Parathyroid adenoma (tissue), 2 donors: ENCODE measurements around the gene MEIS2.

Experiments used
- H2AFZ ChIP-seq: fragments of 300-600 bp; sonication (generic); one replicate; pipeline ENCODE4 v1.7.0; 2017; ENCODE audit warnings: antibody characterized with exemption, mild to moderate bottlenecking
- H3K27ac ChIP-seq: fragments of 300-600 bp; sonication (generic); one replicate; pipeline ENCODE4 v1.7.0; 2017
- H3K27me3 ChIP-seq: fragments of 300-600 bp; sonication (generic); one replicate; pipeline ENCODE4 v1.7.0; 2017; ENCODE audit warnings: low read length; ENCODE audit not compliant: control insufficient read depth, insufficient read depth
- H3K36me3 ChIP-seq: fragments of 300-600 bp; sonication (generic); one replicate; pipeline ENCODE4 v1.7.0; 2017; ENCODE audit warnings: low read length; ENCODE audit not compliant: control insufficient read depth, insufficient read depth
- H3K4me1 ChIP-seq: fragments of 300-600 bp; sonication (generic); one replicate; pipeline ENCODE4 v1.7.0; 2017; ENCODE audit warnings: control low read depth
- H3K4me2 ChIP-seq: fragments of 300-600 bp; sonication (generic); one replicate; pipeline ENCODE4 v1.7.0; 2017; ENCODE audit warnings: low read length
- H3K4me3 ChIP-seq: fragments of 300-600 bp; sonication (generic); one replicate; pipeline ENCODE4 v1.7.0; 2017; ENCODE audit warnings: low read depth, low read length
- H3K79me2 ChIP-seq: fragments of 300-600 bp; sonication (generic); one replicate; pipeline ENCODE4 v1.7.0; 2017; ENCODE audit warnings: control low read depth
- H3K9ac ChIP-seq: fragments of 300-600 bp; sonication (generic); one replicate; pipeline ENCODE4 v1.7.0; 2017; ENCODE audit warnings: mild to moderate bottlenecking
- H3K9me3 ChIP-seq: fragments of 300-600 bp; sonication (generic); one replicate; pipeline ENCODE4 v1.7.0; 2017; ENCODE audit warnings: low read length; ENCODE audit not compliant: control insufficient read depth
- TF ChIP-seq, protein P1 (sequence below): fragments of 300-600 bp; sonication (generic); IDR thresholded peaks from one replicate; pipeline ENCODE4 v1.7.0; 2017; ENCODE audit warnings: antibody characterized with exemption, mild to moderate bottlenecking
- donor health status: primary hyperparathyroidism.

The MEIS2 gene

DNA sequence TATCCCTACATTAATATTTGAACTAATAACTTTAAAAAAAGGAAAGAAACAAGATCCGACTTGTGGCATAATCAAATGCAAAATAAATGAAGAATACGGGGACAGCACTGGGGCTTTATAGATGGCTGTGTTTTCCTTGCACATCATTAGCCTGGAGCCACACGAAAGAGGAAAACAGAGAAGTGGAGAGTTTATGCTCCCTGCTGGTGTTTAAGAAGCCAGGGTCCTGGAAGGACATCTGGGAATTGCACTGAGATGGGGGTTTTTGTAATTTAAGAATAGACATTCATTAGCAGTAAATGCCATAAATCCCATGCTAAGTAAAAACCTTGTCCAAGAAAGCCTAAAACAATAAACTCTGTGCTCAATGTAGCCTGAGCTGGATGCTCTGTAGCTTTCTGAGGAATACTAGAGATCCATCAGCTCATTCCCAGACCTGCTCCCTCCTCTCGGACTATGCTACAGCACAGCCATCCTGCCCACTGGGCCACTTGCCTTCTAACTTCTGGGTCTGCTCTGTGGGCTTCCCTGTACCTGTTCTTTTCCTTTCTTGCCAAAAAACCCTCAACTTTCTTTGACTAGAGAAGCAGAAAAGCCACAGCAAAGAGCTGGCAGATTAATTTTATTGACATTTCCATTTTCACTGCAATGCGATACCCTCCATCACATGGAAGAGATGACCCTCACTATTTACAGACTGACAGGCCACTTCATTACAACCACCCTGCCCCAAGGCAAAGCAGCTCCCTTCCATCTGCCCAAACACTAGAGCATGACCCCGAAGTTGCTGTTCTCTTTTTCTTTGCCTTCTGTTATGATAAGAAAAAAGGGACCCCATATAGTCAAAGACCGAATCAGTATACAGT lies 62.3 kb downstream of the MEIS2 start:
- Histone ChIP-seq H3K9ac (no peak overlapping the region), H3K9me3 (no peaks in the 10 kb centered on the region), H3K4me2 (no peak overlapping the region), H2AFZ (no peak overlapping the region), H3K27me3 (no peaks in the 10 kb centered on the region), H3K27ac (no peak overlapping the region), H3K36me3 (no peaks in the 10 kb centered on the region), H3K4me1 (no peaks in the 10 kb centered on the region), H3K79me2 (no peaks in the 10 kb centered on the region), H3K4me3 (no peak overlapping the region)
- TF ChIP-seq, protein P1, sequence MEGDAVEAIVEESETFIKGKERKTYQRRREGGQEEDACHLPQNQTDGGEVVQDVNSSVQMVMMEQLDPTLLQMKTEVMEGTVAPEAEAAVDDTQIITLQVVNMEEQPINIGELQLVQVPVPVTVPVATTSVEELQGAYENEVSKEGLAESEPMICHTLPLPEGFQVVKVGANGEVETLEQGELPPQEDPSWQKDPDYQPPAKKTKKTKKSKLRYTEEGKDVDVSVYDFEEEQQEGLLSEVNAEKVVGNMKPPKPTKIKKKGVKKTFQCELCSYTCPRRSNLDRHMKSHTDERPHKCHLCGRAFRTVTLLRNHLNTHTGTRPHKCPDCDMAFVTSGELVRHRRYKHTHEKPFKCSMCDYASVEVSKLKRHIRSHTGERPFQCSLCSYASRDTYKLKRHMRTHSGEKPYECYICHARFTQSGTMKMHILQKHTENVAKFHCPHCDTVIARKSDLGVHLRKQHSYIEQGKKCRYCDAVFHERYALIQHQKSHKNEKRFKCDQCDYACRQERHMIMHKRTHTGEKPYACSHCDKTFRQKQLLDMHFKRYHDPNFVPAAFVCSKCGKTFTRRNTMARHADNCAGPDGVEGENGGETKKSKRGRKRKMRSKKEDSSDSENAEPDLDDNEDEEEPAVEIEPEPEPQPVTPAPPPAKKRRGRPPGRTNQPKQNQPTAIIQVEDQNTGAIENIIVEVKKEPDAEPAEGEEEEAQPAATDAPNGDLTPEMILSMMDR = no peak

DNA sequence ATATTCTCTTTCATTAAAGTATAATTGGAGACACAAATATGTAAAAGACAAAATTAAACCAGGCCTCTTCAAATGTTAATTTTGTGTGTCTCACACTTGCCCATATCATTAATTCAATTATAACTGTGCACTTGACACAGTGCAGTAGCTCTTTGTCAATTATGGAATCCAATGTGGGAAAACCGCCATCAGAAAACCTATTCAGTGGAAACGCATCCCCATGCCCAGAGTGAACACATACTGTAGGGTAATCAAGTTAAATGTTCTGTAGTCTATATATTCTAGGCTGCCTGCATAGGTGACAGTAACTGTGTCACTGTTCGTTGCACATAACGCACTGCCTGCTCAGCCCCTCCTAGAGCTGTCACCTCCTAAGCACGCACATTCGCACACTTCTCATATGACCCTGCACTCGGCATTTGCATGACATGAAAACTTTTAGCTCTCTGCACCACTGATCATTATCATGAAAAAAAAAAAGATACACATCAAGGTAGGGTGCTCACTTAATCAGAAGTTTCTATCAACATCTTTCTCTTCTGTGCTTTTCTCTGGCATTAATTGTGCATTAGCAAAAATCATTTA lies 63.2 kb downstream of the MEIS2 start:
- H3K4me2 ChIP-seq = no peak overlapping the region
- H2AFZ ChIP-seq = no peak overlapping the region
- H3K4me1 ChIP-seq = no peaks in the 10 kb centered on the region
- H3K79me2 ChIP-seq = no peaks in the 10 kb centered on the region
- H3K9ac ChIP-seq = no peak overlapping the region
- H3K27me3 ChIP-seq = no peaks in the 10 kb centered on the region
- TF ChIP-seq, protein P1 = no peak
- H3K27ac ChIP-seq = no peak overlapping the region
- H3K36me3 ChIP-seq = no peaks in the 10 kb centered on the region
- H3K4me3 ChIP-seq = no peak overlapping the region
- no peaks in the 10 kb centered on the region for H3K9me3 ChIP-seq

DNA sequence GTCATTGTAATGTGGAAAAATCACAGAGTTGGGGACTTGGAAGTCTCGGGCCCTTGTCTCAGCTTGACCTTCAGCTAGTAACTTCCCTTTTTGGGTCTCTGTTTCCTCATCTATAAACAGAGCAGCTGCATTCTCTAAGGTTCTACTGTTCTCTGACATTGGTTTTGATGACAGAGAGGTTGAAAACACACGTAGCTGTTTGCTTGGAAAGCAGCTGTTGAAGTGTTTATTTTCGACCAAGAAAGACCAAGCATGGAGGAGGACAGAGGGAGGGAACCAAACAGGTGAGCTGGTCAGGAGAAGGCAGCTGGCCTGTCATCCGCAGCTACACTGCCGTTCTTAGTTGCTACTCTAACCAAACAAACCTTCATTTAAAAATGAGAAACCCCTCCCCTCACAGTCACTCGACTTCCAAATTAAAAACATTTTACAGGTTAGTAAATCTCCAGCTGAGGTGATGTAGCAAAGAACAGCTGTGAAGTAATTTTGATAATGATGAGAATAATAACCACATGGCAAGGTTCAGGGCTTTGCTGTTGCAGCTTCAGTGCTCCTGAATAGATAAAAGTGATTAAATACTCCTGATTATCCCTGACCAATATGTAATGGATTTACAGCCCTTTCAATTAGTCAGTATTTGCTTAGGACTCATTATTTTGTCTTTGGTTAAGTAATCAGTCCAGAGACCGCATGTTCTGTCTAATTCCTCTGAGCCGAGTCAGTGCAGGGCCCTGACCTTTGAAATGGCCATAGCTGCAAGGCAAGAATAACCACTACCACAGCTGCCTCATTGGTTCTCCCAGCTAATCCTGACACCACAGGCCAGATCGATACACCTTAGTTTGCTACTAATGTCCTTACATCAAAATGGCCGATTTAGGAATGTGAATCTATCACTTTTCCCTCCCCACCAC lies 65.3 kb downstream of the MEIS2 start:
- Histone ChIP-seq H3K27me3 (no peaks in the 10 kb centered on the region), H3K4me1 (no peaks in the 10 kb centered on the region), H3K9me3 (no peaks in the 10 kb centered on the region), H2AFZ (no peak overlapping the region), H3K4me3 (no peak overlapping the region), H3K27ac (no peak overlapping the region), H3K36me3 (no peaks in the 10 kb centered on the region), H3K79me2 (no peaks in the 10 kb centered on the region), H3K9ac (no peak overlapping the region), H3K4me2 (no peak overlapping the region)
- TF ChIP-seq, protein P1 = no peak

DNA sequence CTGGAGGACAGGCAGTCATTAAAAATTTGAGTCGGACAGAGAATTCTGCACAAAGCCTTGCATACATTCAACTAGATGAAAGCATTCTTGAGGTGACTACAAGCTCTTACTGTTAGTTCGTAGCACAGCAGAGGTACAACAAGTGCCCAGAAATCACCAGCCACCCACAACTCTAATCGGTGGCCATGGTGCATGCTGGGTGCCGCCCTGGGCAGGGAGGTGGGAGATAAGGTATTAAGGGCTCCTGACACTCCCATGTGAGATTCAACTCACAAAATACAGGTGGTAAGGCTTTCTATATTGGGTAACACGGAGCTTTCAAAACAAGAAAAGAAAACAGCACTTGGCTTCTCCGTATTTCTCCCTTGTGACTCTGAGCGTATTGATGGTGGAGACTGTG lies 66.0 kb downstream of the MEIS2 start:
- no peaks in the 10 kb centered on the region for H3K4me1 ChIP-seq
- no peak overlapping the region for H3K27ac ChIP-seq
- H3K27me3 ChIP-seq = no peaks in the 10 kb centered on the region
- no peak overlapping the region for H2AFZ ChIP-seq
- H3K4me2 ChIP-seq = no peak overlapping the region
- no peaks in the 10 kb centered on the region for H3K79me2 ChIP-seq
- no peaks in the 10 kb centered on the region for H3K36me3 ChIP-seq
- H3K4me3 ChIP-seq = no peak overlapping the region
- no peak overlapping the region for H3K9ac ChIP-seq
- H3K9me3 ChIP-seq = no peaks in the 10 kb centered on the region
- TF ChIP-seq, protein P1 = no peak
